ENCODE data around the gene MS4A15.
"Not testable (repeated sequence)": the region's sequence is repeated elsewhere in the genome, so short reads cannot be mapped to it uniquely, and the experiment has no call there.

The MS4A15 gene

GRCh38 chr11:60809249-60809648 is 52.6 kb downstream of the MS4A15 start:
- DNase-seq (ENCODE audit: low read depth), result no peak

- no peak for DNase-seq (ENCODE audit: low read depth)
Measured at GRCh38 chr11:60809691-60810090, 53.0 kb downstream of the MS4A15 start.

- DNase-seq (ENCODE audit: low read depth), result no peak
Measured at GRCh38 chr11:60810151-60810550, 53.5 kb downstream of the MS4A15 start.

- DNase-seq (ENCODE audit: low read depth), result no peak
Measured at GRCh38 chr11:60810569-60810968, 53.9 kb downstream of the MS4A15 start.

- no peak for DNase-seq (ENCODE audit: low read depth)
Measured at GRCh38 chr11:60813324-60813723, 56.7 kb downstream of the MS4A15 start.

GRCh38 chr11:60814112-60814511 is 57.4 kb downstream of the MS4A15 start:
- DNase-seq (ENCODE audit: low read depth), result no peak

GRCh38 chr11:60816590-60817157 is 60.0 kb downstream of the MS4A15 start:
- no peak for DNase-seq (ENCODE audit: low read depth)

GRCh38 chr11:60818057-60818456 is 61.4 kb downstream of the MS4A15 start:
- DNase-seq (ENCODE audit: low read depth), result no peak

GRCh38 chr11:60821827-60822599 is 65.3 kb downstream of the MS4A15 start:
- DNase-seq (ENCODE audit: low read depth), result no peak

- not testable (repeated sequence) for DNase-seq (ENCODE audit: low read depth)
Measured at GRCh38 chr11:60823745-60824306, 67.2 kb downstream of the MS4A15 start.

- no peak for DNase-seq (ENCODE audit: low read depth)
Measured at GRCh38 chr11:60825118-60825517, 68.5 kb downstream of the MS4A15 start.

- DNase-seq (ENCODE audit: low read depth), result no peak
Measured at GRCh38 chr11:60825790-60826189, 69.1 kb downstream of the MS4A15 start.
